GM23248 (cell line): ENCODE results near the gene ESM1.

Experiments
- EZH2 ChIP-seq: fragments of 200-600 bp; sonication (generic); IDR thresholded peaks from 2 replicates; pipeline ENCODE4 v1.6.1; 2018; ENCODE audit warnings: antibody characterized with exemption, mild to moderate bottlenecking; ENCODE audit not compliant: insufficient read depth, poor library complexity, severe bottlenecking
- EZH2phosphoT487 ChIP-seq: fragments of 200-600 bp; sonication (generic); IDR thresholded peaks from 2 replicates; pipeline ENCODE4 v1.6.1; 2018; ENCODE audit warnings: antibody characterized with exemption, moderate library complexity, mild to moderate bottlenecking, low read depth; ENCODE audit not compliant: insufficient read depth

DNA sequence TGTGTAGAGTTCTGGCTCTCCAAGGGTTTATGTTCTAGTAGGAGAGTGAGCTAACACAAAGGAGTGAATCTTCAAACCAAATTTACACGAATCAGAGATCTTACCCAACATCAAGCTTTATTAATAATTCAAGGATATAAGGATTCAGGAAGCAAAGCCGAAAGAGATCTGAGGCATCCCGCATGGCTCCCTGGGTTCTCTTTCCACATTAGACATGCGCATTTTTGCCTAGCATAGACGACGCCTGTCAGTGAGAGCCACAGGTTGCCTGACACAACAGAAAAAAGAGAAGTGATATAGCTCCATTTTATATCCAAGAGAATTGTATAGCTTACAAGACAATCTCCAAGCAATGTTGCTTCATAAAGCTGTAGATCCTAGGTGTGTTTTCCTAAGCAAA, 52.6 kb downstream of the ESM1 start:
- TF ChIP-seq EZH2 (no peak), EZH2phosphoT487 (no peak)
